Measurements from ENCODE around the gene LGALS3BP.

Gene LGALS3BP

GRCh38 chr17:78934681-78935418 is 44.9 kb downstream of the LGALS3BP start:
- DNase-seq = no peak

DNA sequence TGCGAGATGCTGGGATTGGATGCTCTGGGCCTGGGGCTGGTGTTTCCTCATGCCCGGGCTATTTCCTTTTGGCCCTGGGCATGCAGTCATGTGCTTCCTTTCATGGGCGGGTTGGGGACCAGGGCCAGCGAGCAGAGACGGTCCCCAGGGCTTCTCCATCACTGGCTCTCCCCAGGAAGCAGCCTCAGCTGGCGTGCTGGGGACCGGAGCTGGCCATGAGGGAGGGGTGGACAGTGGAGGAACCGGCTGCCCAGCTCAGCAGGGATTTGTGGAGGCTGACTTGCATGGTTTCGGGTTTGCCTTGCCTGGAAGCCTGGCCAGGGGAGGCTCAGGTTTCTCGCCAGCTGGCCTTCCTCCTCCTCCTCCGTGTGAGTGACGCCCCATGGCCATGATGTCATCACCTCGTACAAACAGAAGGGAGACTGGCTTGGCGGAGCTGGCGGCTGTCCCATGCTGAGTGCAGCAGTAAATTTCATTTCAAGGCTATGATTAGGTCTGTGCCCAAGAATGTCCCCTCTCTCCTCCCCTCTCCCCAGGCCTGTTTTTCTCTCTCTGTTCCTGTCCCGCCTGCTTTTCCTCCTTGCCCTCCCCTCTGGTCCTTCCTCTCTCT is 45.7 kb downstream of the LGALS3BP start:
- peak; percentile 22 for DNase-seq

DNA sequence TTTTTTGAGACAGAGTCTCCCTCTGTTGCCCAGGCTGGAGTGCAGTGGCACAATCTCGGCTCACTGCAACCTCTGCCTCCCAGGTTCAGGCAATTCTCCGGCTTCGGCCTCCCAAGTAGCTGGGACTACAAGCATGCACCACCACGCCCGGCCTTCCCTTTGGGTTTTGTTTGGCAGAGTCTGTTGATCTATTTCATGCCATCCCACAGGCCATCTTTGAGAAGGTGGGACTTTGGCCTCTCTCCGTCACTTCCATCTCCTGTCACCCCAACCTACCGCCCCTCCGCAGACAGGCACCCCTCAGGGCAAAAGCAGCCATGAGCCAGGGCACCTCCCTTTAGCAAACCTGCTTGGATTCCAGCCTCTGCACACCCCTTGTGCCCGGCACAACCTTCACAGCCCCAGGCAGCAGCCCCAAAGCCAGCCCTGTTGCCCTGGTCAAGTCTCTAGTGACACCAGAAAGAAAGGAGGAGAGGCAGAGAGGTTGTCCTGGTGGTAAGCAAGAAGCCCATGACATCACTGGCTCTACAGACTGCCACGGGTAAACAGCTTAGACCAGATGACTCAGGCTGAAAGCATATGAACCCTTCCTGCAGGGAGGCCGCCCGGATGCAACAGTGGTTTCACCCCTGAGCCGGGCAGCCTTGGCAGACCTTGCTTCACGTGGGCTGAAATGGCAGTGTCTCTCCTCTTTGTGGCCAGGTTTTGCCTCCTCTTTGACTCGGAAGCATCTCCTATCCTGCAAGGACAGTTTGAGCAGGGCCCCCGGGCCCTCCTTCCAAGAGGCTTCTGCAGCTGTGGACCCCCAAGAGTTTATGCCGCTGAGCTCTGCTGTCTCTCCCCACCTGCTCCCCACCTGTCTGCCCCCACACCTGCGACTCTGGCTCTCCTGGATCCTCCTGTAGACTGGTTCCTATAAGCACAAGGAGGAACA is 46.4 kb downstream of the LGALS3BP start:
- no peak for DNase-seq

GRCh38 chr17:78929908-78930775 is 49.6 kb downstream of the LGALS3BP start:
- no peak for DNase-seq

- DNase-seq = peak; percentile 6
Measured at GRCh38 chr17:78925662-78926555, 53.8 kb downstream of the LGALS3BP start.

GRCh38 chr17:78925234-78925633 is 54.5 kb downstream of the LGALS3BP start, which contains the start of gene TIMP2:
TIMP2 (minus strand) TSS chr17:78925387; CDS start chr17:78925088, 299 bp downstream.
- DNase-seq = peak; percentile 45

DNA sequence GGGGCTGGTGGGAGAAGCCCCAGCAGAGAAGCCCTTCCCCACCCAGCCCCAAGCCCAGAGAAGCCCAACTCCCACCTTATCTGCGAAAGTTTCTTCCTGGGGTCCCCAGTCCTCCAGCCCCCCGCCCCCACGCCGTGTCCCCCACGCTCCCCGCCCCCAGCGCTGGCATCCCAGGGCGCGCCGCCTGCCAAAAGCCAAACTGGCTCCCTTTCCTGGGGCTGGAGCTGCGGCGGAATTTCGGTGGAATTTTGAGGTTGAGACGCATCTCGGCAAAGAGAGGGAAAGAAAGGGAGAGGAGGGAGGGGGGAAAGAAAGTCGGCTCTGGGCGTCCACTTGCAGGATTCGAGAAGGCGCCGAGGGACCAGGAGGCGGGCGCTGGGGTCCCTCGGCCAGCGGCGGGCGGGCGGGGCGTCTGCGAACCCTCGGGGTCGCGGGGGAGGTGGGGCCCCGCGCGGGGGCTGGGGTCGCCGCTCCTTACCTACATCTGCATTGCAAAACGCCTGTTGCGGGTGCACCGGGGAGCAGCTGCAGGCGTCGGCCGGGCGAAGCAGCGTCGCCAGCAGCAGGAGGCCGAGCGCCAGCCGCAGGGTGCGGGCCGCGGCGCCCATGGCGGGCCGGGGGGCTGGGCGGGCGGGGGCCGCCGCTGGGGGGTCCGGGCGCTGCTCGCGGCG is 55.1 kb downstream of the LGALS3BP start:
- no peak for DNase-seq

DNA sequence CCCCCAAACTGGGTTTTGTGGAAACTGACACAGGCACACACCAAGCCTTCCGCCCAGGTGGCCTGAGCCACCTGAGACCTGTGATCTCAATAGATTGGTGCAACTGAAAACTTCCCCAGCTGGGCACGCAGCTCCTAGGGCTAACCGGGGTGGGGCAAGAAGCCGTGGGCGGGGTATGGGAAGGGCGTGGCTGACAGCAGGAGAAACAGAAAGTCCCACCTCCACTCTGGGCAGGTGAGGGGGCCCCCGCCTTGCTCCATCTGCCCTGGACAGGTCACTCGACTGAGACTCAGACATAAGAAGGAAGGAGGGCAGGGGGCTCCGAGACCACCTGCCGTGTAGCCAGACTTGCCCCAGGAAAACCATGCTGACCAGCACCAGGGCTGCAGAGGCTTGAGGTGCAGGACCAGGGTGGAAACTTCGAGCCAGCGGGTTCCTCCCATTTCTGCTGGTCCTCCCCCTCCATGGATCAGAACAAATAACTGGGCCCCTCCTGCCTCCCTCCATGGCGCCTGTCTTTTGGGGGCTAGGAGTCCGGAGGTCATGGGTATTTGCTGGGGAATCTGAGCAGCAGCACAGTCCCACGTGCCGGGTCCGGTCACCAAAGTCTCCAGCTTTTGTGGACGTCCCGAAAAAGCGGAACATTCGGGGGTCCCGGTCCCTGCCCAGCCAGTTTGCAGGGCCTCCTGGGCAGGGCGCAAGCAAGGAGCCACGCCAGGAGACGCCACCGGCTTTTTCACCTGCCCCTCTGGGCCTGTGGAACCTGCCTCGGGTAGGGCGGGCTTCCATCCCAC is 55.9 kb downstream of the LGALS3BP start:
- peak; percentile 16 for DNase-seq

DNA sequence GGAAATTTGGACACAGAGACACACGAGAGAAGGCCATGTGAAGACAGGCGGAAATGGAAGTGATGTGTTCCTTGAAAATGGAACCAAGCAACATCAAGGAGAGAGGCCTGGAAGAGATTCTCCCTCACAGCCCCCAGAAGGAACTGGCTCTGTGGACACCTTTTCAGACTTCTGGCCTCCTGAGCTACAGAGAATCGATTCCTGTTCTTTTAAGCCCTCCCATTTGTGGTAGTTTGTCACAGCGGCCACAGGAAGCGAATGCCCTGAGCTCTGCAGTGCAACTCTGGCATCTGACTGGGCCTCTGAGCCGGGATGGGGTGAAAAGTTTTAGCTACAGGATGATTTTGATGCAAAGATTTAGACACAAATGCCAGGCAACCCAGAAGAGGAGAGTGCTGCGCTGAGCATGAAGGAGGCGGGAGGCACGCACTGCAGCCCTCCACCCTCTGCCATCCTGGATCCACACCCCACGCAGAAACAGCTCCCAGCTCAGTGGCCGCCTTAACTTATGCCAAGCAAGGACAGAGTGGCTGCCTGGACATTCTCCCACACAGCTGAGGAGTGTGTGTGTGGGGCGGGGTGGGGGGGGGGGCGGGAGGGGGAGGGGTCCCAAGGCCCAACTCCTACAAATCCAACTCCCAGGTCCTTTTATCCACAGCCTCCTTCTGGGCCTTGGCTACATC is 56.8 kb downstream of the LGALS3BP start:
- no peak for DNase-seq

DNA sequence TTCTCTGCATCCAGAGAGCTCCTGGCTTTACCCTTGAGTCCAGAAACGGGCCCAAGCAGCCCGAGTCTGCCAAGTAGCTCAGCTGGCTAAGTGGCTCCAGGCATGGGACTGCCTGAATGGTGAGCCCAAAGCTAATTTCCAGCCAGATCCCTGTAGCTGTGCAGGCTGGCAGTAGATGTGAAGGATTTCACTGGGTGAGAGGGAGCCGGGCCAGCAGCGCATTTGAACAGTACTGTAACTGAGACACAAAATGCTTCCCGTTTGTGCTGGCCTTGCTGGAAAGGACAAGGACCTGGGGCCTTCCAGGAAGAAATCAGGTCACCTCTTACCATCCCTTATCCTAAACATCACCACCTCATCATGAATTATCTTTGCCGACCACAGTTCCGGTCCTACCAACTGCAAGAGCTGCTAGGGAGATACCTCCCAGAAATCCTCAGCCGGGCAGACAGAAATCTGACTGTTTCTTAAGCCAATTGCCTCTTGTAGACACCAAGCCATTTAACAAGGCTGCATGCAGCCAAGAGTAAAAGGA is 58.2 kb downstream of the LGALS3BP start:
- DNase-seq = no peak
